ENCODE measurements around the gene PROSER2. TPM values are rescaled to one million over a fixed set of nuclear protein-coding genes. Genes with fewer than 3 reads are reported as not detected.

The PROSER2 gene
- total RNA-seq, 2 donors from 2014 or later, result 6.2 to 9.5 TPM

DNA sequence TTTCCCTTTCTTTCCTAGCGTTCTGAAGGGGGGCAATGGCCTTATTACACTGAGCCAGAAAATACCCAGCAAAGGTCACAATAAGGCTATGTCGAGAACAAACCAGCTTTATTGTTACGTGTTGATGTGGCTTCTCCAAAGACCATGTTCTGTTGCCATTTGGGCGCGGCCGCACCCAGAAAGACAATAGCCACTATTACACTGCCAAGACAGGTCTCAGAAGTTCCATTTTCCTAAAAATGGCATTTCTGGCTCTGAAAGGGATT lies 77.8 kb downstream of the PROSER2 start:
- no peaks in the 10 kb centered on the region for H3K9me3 ChIP-seq
- no peak for DNase-seq (ENCODE audit: low spot score)
- H3K27me3 ChIP-seq (replicated peaks; ENCODE audit: insufficient read depth), result no peaks in the 10 kb centered on the region
- no peaks in the 10 kb centered on the region for H3K36me3 ChIP-seq
- H3K4me1 ChIP-seq (ENCODE audit: control insufficient read depth in 1 of 2, low read depth in 2 of 2), result no peaks in the 10 kb centered on the region
- ATAC-seq (ENCODE audit: insufficient number of reproducible peaks, low FRiP score, low read depth), result no peak
- H3K27ac ChIP-seq, result no peak overlapping the region
- H3K4me3 ChIP-seq, result no peak overlapping the region
- TF ChIP-seq, protein P1, sequence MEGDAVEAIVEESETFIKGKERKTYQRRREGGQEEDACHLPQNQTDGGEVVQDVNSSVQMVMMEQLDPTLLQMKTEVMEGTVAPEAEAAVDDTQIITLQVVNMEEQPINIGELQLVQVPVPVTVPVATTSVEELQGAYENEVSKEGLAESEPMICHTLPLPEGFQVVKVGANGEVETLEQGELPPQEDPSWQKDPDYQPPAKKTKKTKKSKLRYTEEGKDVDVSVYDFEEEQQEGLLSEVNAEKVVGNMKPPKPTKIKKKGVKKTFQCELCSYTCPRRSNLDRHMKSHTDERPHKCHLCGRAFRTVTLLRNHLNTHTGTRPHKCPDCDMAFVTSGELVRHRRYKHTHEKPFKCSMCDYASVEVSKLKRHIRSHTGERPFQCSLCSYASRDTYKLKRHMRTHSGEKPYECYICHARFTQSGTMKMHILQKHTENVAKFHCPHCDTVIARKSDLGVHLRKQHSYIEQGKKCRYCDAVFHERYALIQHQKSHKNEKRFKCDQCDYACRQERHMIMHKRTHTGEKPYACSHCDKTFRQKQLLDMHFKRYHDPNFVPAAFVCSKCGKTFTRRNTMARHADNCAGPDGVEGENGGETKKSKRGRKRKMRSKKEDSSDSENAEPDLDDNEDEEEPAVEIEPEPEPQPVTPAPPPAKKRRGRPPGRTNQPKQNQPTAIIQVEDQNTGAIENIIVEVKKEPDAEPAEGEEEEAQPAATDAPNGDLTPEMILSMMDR (IDR thresholded peaks at IDR 0.05), result no peak

DNA sequence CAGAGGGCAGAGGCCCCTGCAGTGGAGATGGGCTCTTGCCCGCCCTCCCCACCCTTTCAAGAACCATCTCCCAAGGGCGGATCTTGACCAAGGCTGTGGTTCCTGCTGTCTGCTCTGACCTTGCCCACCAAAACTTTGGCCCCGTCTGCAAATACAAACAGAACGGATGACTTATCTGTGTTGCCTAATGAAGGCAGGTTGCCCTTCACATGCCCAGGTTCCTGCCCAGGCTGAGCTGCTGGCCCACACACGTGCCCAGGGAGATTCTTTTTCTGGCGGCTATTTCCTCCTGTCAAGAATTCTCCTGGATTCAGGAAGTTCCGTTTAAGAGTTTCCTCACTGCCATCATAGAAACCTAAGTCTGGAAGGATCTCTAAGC lies 78.3 kb downstream of the PROSER2 start:
- Histone ChIP-seq H3K9me3 (no peaks in the 10 kb centered on the region), H3K4me3 (no peak overlapping the region), H3K27me3 (replicated peaks; ENCODE audit: insufficient read depth) (no peaks in the 10 kb centered on the region), H3K36me3 (no peaks in the 10 kb centered on the region), H3K4me1 (ENCODE audit: control insufficient read depth in 1 of 2, low read depth in 2 of 2) (no peaks in the 10 kb centered on the region), H3K27ac (no peak overlapping the region)
- TF ChIP-seq, protein P1 (IDR thresholded peaks at IDR 0.05), result no peak
- no peak for ATAC-seq (ENCODE audit: insufficient number of reproducible peaks, low FRiP score, low read depth)
- no peak for DNase-seq (ENCODE audit: low spot score)

DNA sequence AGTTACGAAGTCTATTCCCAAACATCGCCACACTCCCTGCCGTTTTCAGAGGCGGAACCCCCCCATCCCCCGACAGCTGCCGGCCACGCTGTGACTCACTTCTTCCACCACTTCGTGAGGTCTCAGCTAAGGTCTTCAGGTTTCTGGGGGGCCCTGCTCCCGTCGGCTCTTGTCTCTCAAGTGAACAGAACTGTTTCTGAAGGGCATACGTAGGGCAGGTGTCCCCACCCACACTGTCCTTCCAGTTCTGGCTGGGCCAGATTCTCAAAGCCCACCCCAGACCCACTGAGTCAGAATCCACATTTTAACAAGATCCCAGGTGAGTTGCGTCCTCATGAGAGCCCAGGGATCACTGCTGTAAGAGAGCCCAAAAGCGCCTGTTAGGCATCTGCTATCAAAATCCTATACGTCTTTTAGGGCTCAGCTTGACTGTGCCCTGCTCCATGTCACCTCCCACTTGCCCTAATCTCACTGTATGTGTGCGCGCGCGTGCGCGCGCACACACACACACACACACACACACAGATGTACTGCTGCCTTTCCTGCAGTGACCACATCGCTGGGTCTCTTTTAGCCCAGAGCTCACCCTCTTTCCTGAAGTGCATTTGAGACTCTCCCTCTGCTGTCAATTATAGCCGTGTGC lies 78.8 kb downstream of the PROSER2 start:
- Histone ChIP-seq H3K9me3 (no peaks in the 10 kb centered on the region), H3K4me3 (no peak overlapping the region), H3K36me3 (no peaks in the 10 kb centered on the region), H3K27me3 (replicated peaks; ENCODE audit: insufficient read depth) (no peaks in the 10 kb centered on the region), H3K27ac (no peak overlapping the region), H3K4me1 (ENCODE audit: control insufficient read depth in 1 of 2, low read depth in 2 of 2) (no peaks in the 10 kb centered on the region)
- TF ChIP-seq, protein P1 (IDR thresholded peaks at IDR 0.05), result no peak
- ATAC-seq (ENCODE audit: insufficient number of reproducible peaks, low FRiP score, low read depth), result no peak
- DNase-seq (ENCODE audit: low spot score), result no peak

DNA sequence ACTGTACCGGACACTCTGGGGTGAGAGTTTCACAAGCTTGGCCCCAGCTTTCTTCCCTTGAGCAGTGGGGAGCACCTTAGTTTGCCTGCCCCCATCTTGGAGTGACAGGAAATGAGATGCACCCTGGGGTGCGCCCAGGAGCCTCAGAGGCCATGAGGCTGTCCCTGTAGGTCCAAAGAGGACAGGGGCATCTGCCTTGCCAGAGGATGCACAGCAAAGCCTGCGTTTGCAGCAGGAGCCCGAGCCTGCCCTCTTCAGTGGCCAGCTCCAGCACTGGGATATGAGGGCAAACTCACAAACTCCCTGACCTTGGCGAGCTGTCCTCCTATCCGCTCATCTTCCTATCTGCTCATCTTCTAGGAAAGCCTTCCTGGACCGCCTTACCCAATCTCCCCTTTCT lies 79.5 kb downstream of the PROSER2 start:
- no peak overlapping the region for H3K4me3 ChIP-seq
- TF ChIP-seq, protein P1 (IDR thresholded peaks at IDR 0.05), result no peak
- H3K36me3 ChIP-seq, result no peaks in the 10 kb centered on the region
- no peaks in the 10 kb centered on the region for H3K9me3 ChIP-seq
- H3K27me3 ChIP-seq (replicated peaks; ENCODE audit: insufficient read depth), result no peaks in the 10 kb centered on the region
- no peak for DNase-seq (ENCODE audit: low spot score)
- H3K27ac ChIP-seq, result no peak overlapping the region
- no peaks in the 10 kb centered on the region for H3K4me1 ChIP-seq (ENCODE audit: control insufficient read depth in 1 of 2, low read depth in 2 of 2)
- ATAC-seq (ENCODE audit: insufficient number of reproducible peaks, low FRiP score, low read depth), result no peak

DNA sequence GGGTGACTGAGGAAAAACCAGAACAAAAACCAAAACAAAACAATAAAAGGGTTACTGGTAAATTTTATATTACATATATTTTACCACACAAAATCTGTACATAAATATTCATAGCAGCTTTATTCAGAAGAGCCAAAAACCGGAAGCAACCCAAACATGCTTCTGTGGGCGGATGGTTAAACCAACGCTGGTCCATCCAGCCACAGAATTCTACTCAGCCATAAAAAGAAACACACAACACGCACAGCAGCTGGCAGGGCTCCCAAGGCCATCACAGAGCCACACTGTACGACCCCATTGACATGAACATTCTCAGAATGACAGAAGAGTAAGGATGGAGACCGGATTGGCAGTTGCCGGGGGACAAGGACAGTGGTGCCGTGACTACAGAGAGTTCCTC lies 83.6 kb downstream of the PROSER2 start:
- Histone ChIP-seq H3K27me3 (replicated peaks; ENCODE audit: insufficient read depth) (no peaks in the 10 kb centered on the region), H3K36me3 (no peaks in the 10 kb centered on the region), H3K9me3 (no peaks in the 10 kb centered on the region), H3K4me3 (no peak overlapping the region), H3K27ac (no peak overlapping the region), H3K4me1 (ENCODE audit: control insufficient read depth in 1 of 2, low read depth in 2 of 2) (no peaks in the 10 kb centered on the region)
- ATAC-seq (ENCODE audit: insufficient number of reproducible peaks, low FRiP score, low read depth), result no peak
- DNase-seq (ENCODE audit: low spot score), result no peak
- TF ChIP-seq, protein P1 (IDR thresholded peaks at IDR 0.05), result no peak
